Measurements from ENCODE around the gene VAPB.

DNA sequence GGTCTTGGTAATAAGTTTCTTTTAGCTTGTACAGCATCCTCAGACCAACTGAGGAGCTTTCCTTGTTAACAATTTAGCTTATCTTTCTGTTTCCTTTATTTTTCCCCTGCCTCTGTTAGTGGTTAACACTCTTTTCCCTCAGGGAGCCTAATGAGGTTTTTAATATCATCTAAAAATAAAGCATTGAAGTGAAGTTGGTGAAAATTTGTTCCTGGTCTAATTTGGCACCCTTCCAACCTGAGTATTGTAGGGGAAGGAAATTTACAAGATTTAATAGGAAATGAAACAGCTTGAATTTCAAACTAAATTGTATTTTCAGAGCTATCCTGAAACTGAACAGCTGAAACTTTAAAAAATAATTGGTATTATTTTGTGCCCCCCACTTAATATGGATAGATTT, 28.1 kb upstream of the VAPB start:
- TF ChIP-seq POLR2AphosphoS5 (IDR thresholded peaks at IDR 0.05) (no peak), EP300 (IDR thresholded peaks at IDR 0.05) (no peak)
- TF ChIP-seq, protein P1, sequence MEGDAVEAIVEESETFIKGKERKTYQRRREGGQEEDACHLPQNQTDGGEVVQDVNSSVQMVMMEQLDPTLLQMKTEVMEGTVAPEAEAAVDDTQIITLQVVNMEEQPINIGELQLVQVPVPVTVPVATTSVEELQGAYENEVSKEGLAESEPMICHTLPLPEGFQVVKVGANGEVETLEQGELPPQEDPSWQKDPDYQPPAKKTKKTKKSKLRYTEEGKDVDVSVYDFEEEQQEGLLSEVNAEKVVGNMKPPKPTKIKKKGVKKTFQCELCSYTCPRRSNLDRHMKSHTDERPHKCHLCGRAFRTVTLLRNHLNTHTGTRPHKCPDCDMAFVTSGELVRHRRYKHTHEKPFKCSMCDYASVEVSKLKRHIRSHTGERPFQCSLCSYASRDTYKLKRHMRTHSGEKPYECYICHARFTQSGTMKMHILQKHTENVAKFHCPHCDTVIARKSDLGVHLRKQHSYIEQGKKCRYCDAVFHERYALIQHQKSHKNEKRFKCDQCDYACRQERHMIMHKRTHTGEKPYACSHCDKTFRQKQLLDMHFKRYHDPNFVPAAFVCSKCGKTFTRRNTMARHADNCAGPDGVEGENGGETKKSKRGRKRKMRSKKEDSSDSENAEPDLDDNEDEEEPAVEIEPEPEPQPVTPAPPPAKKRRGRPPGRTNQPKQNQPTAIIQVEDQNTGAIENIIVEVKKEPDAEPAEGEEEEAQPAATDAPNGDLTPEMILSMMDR (IDR thresholded peaks at IDR 0.05) = no peak
